K562 (cell line): Measurements from ENCODE around the gene HYAL1. TPM values are rescaled to one million over a fixed set of nuclear protein-coding genes. Genes with fewer than 3 reads are reported as not detected.
A peak's percentile ranks its signal among the peaks of the same experiment; 100 is the strongest.

Experiments
- ATAC-seq: fragments of 200-7000 bp; cut with Tn5 transposase; 3 replicates; pipeline ENCODE4 v1.9.1; 2020; ENCODE audit warnings: moderate library complexity
- BruUV-seq: library from RNA; stranded (reverse); fragments of 400-500 nt; replicated peaks from 2 replicates; lab custom pipeline; 2021; lab: Mats Ljungman, UMichigan
- CTCF ChIA-PET: fragments of 300-600 bp; formaldehyde crosslinking; extraction: SDS; loops from one replicate; lab custom pipeline; 2021; ENCODE audit warnings: low intra/inter-chr PET ratio; lab: Yijun Ruan, JAX
- POLR2A ChIA-PET: fragments of 300-600, 350-650 bp; sonication (Branson Sonifier 250); formaldehyde crosslinking; extraction: SDS; loops from one replicate; lab custom pipeline; 2021; ENCODE audit warnings: antibody characterized with exemption, inconsistent platforms; lab: Yijun Ruan, JAX
- DNase-seq, 4 experiments: peaks; one replicate each; pipeline versions ENCODE4 v3.0.0 to v3.0.0-alpha.2; 2011 to 2018; ENCODE audit warnings: low spot score in 3 of 4, mixed read lengths in 3 of 4; ENCODE audit errors: extremely low read depth in 1 of 4
- FAIRE-seq: peaks from 2 replicates; lab custom pipeline; 2011; peaks lifted over from hg19 to GRCh38; lab: Jason Lieb, UNC
- H2AFZ ChIP-seq: 2 replicates; pipeline ENCODE4 v1.6.0; 2011; ENCODE audit warnings: low read depth, low read length, control low read depth, inconsistent platforms
- H3K27ac ChIP-seq: fragments of 200-600 bp; 3 replicates; pipeline ENCODE4 v1.8.0; 2011; ENCODE audit warnings: low read depth, mild to moderate bottlenecking, control low read depth, inconsistent platforms, low read length, moderate library complexity, mixed read lengths; ENCODE audit errors: extremely low read depth
- H3K27me3 ChIP-seq, 2 experiments: fragments of 300-600 bp in 1 of 2; 2 replicates in 1 of 2; 3 replicates in 1 of 2; pipeline versions ENCODE4 v1.6.0 to v1.8.0; 2011; ENCODE audit warnings: inconsistent platforms in 2 of 2, low read length in 2 of 2, mild to moderate bottlenecking in 1 of 2, mixed read lengths in 1 of 2, moderate library complexity in 1 of 2; ENCODE audit not compliant: control insufficient read depth in 2 of 2, insufficient read depth in 2 of 2
- H3K36me3 ChIP-seq: fragments of 300-600 bp; 3 replicates; pipeline ENCODE4 v1.8.0; 2011; ENCODE audit warnings: mild to moderate bottlenecking, low read length, inconsistent platforms; ENCODE audit not compliant: control insufficient read depth, insufficient read depth
- H3K4me1 ChIP-seq, 2 experiments: fragments of 200-600 bp in 1 of 2; replicated peaks in 1 of 2; 2 replicates in 1 of 2; 3 replicates in 1 of 2; pipeline versions ENCODE4 v1.5.1 to v1.8.0; 2011; ENCODE audit warnings: inconsistent platforms in 2 of 2, low read length in 2 of 2, mild to moderate bottlenecking in 1 of 2, mixed read lengths in 1 of 2, moderate library complexity in 1 of 2; ENCODE audit not compliant: control insufficient read depth in 2 of 2, insufficient read depth in 2 of 2
- H3K4me2 ChIP-seq: 2 replicates; pipeline ENCODE4 v1.6.1; 2011; ENCODE audit warnings: low read length, control low read depth, inconsistent platforms, mixed read lengths; ENCODE audit not compliant: insufficient read depth
- H3K4me3 ChIP-seq: fragments of 200-600 bp; sonication (generic), shearing (Covaris generic); 2 replicates; pipeline ENCODE4 v1.5.1; 2016; ENCODE audit warnings: control low read depth, inconsistent platforms
- H3K79me2 ChIP-seq: fragments of 200-600 bp; 3 replicates; pipeline ENCODE4 v1.8.0; 2011; ENCODE audit warnings: low read length, inconsistent platforms; ENCODE audit not compliant: control insufficient read depth, insufficient read depth
- H3K9ac ChIP-seq, 2 experiments: 2 replicates each; pipeline versions ENCODE4 v1.6.0 to v1.6.1; 2011; ENCODE audit warnings: low read depth in 2 of 2, low read length in 2 of 2, control low read depth in 1 of 2, inconsistent platforms in 1 of 2, mild to moderate bottlenecking in 1 of 2, mixed read lengths in 1 of 2; ENCODE audit not compliant: insufficient read depth in 1 of 2
- H3K9me1 ChIP-seq: one replicate; pipeline ENCODE4 v1.6.0; 2011; ENCODE audit warnings: inconsistent platforms, mild to moderate bottlenecking, low read length, moderate library complexity; ENCODE audit not compliant: control insufficient read depth, insufficient read depth
- H3K9me3 ChIP-seq: replicated peaks from 2 replicates; pipeline ENCODE4 v1.5.1; 2011; ENCODE audit warnings: low read depth, low read length, inconsistent platforms; ENCODE audit not compliant: control insufficient read depth, insufficient read depth
- H4K20me1 ChIP-seq: replicated peaks from 2 replicates; pipeline ENCODE4 v1.6.1; 2011; ENCODE audit warnings: low read length, inconsistent platforms, mixed read lengths; ENCODE audit not compliant: control insufficient read depth, insufficient read depth
- ATF3 ChIP-seq, 2 experiments: fragments of 450-650 bp in 1 of 2; sonication (generic) in 1 of 2; formaldehyde crosslinking in 1 of 2; IDR thresholded peaks in 1 of 2; conservative IDR thresholded peaks in 1 of 2; 2 replicates each; pipeline versions ENCODE4 v1.6.1 to v1.8.1; 2016 to 2023; ENCODE audit warnings: mild to moderate bottlenecking in 2 of 2, moderate library complexity in 2 of 2, inconsistent platforms in 1 of 2, missing genetic modification reagents in 1 of 2
- CBX3 ChIP-seq, 2 experiments: IDR thresholded peaks; 1 replicate in 1 of 2; 2 replicates in 1 of 2; pipeline ENCODE4 v1.6.1; 2012; ENCODE audit warnings: inconsistent platforms in 2 of 2, low read length in 2 of 2, borderline replicate concordance in 1 of 2, control low read depth in 1 of 2
- DPF2 ChIP-seq: fragments of 450-650 bp; IDR thresholded peaks from 2 replicates; pipeline ENCODE4 v1.6.1; 2016
- FOSL1 ChIP-seq: fragments of 200-800 bp; sonication (Bioruptor generic); conservative IDR thresholded peaks from 2 replicates; pipeline ENCODE4 v1.6.1; 2016; ENCODE audit warnings: missing genetic modification characterization, missing compliant biosample characterization
- PRDM10 ChIP-seq: fragments of 450-650 bp; IDR thresholded peaks from 2 replicates; pipeline ENCODE4 v1.6.1; 2018; ENCODE audit not compliant: partially characterized antibody
- TFAP4 ChIP-seq: sonication (generic); formaldehyde crosslinking; IDR thresholded peaks from 2 replicates; pipeline ENCODE4 v1.8.0; 2022; ENCODE audit warnings: missing genetic modification reagents, mild to moderate bottlenecking, moderate library complexity, borderline replicate concordance
- ZBTB33 ChIP-seq: sonication (generic); formaldehyde crosslinking; IDR thresholded peaks from 2 replicates; pipeline ENCODE4 v1.8.1; 2023; ENCODE audit warnings: mild to moderate bottlenecking, missing genetic modification reagents
- WGBS: fragments of 100-300 bp; shearing (Covaris generic); methylation state at CpG from one replicate; pipeline ENCODE4 v1.1.6; 2016; ENCODE audit warnings: low coverage, mixed read lengths; ENCODE audit not compliant: insufficient coverage; ENCODE audit errors: missing lambda C conversion rate; 5-methylcytosine and 5-hydroxymethylcytosine counted together
- in situ Hi-C: fragments of 300-500 bp; cut with MboI; formaldehyde crosslinking; loops from 4 replicates; pipeline ENCODE4 v1.15.0; 2018; ENCODE audit warnings: inconsistent platforms, mixed read lengths
- intact Hi-C: fragments of 100-400 bp; cut with micrococcal nuclease; formaldehyde crosslinking; loops from 2 replicates; pipeline ENCODE4 v1.14.2; 2022
- polyA plus RNA-seq, 8 experiments: library from polyadenylated mRNA; depleted of rRNA in 4 of 8; stranded (reverse) in 5 of 8; unstranded in 3 of 8; fragments of >200 nt; fragmentation: Nextera tagmentation in 2 of 8; fragmentation: Illumina TruSeq in 1 of 8; extraction: Ambion mirVana in 2 of 8; extraction: Trizol in 1 of 8; gene quantifications; 2 replicates each; pipeline versions ENCODE4 v1.2.1 to v1.2.3, GENCODE V29; 2011 to 2014; ENCODE audit warnings: inconsistent platforms in 1 of 8, missing spikeins in 1 of 8
- total RNA-seq, 7 experiments: library from RNA; depleted of rRNA in 6 of 7; stranded (reverse); fragments of >200 nt in 6 of 7; fragmentation: Illumina TruSeq in 2 of 7; extraction: Trizol in 2 of 7; gene quantifications; 2 replicates each; pipeline versions ENCODE4 v1.2.1 to v1.2.3, GENCODE V29; 2011 to 2021; ENCODE audit warnings: low replicate concordance in 1 of 7

HYAL1 gene
- total and polyA plus RNA-seq, 9 of the 15 experiments (the other 6 are each of a cell fraction or from before 2014, with no cell fraction given) = 1.4 to 8.5 (median 4.7) TPM

GRCh38 chr3:50263478-50264382, 39.6 kb downstream of the HYAL1 start:
- ChIA-PET CTCF (no interaction called here), POLR2A (interaction anchor here (0.6 to 1.5 kb wide), 5 partner anchors 14 to 335 kb away, joined by 3 read pairs; no protein-coding TSS in a partner anchor)
- ATAC-seq (no peak), FAIRE-seq (no peak)
- Histone ChIP-seq H3K4me3 (no peak overlapping the region), H3K36me3 (no peaks in the 10 kb centered on the region), H3K4me2 (no peak overlapping the region), H3K9ac (no peak overlapping the region), H4K20me1 (no peaks in the 10 kb centered on the region), H3K4me1 (peaks cover 6 to 51% of the 10 kb centered on the region in 2 experiments; a peak in 4 of 5 replicates)
- in situ Hi-C loops = no loop called here
- WGBS = 38% methylated on average over 5 of the region's 6 CpGs
- no TSS peak for BruUV-seq
- 0 out of 2 replicates have a peak, but pooled peaks have one; percentile 12 for TF ChIP-seq TFAP4
- no peak for TF ChIP-seq PRDM10
- peak; percentile 42 for TF ChIP-seq FOSL1 (tag)
- TF ChIP-seq CBX3 (IDR thresholded peaks at IDR 0.05; ENCODE audit: borderline replicate concordance in 1 of 2, low read length in 2 of 2) = no peak
- peak; percentile 54 for TF ChIP-seq ATF3 (IDR thresholded peaks at IDR 0.05)
- no peak for TF ChIP-seq ATF3 (CRISPR knock-in tag; conservative IDR thresholded peaks at IDR 0.05)
- TF ChIP-seq ZBTB33 = peak; percentile 42; the same call in 1 of the 2 replicates
- 0 out of 2 replicates have a peak, but pooled peaks have one; percentile 27 for TF ChIP-seq DPF2
- TF ChIP-seq, all 486 proteins: peak for 5
- H3K9me1 ChIP-seq = no peaks in the 10 kb centered on the region
- no peaks in the 10 kb centered on the region for H3K9me3 ChIP-seq
- intact Hi-C loops = no loop called here
- no peak overlapping the region for H2AFZ ChIP-seq
- H3K27me3 ChIP-seq = no peaks in the 10 kb centered on the region
- DNase-seq = no peak
- H3K27ac ChIP-seq = no peak overlapping the region
- H3K79me2 ChIP-seq = peaks cover 3% of the 10 kb centered on the region; the same call in 1 of the 3 replicates
